HG03565 (cell line): ENCODE measurements around the gene C16orf78.
"Not testable (repeated sequence)": the region's sequence is repeated elsewhere in the genome, so short reads cannot be mapped to it uniquely, and the experiment has no call there.

ENCODE experiments used
- ATAC-seq: cut with Tn5 transposase; IDR thresholded peaks from one replicate; pipeline ENCODE4 v1.9.1; 2021; ENCODE audit warnings: mild to moderate bottlenecking, moderate library complexity; ENCODE audit not compliant: unreplicated experiment

C16orf78 gene

DNA sequence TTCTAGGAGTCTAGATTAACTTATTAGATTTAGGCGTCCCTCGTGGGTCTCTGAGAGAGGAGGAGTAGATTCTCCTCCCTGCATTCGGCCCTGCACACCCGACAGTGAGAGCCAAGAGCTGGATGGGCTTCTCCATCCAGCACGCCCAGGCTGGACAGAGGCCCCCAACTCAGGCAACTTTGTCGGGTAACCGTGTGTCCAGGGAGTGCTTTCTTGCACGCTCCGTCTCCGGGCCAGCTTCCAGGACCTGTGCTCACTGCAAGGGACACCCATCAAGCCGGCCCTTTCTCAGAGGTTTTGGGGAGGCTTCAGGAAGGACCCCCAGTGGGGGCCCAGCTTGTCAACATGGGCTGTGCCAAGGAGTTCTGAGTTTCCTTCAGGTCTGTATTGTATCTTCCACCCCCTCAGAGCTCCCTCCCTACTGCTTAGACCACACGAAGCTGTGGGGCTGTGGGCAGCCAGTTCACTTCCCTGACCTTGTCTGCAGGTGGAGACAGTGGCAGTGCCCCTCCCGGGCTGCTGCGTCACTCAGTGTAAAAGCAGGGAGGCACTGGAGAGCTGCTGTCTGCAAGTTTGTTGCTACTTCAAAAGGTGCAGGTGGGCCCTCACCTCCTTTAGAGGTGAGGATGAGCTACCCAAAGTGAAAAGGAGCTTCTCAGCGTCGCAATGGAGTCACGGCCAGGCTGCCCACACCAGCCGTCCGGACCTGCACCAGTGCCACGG, 24.0 kb upstream of the C16orf78 start:
- no peak for ATAC-seq

- ATAC-seq, result no peak
These were observed 23.1 kb upstream of the C16orf78 start for GRCh38 chr16:49350265-49351095.

DNA sequence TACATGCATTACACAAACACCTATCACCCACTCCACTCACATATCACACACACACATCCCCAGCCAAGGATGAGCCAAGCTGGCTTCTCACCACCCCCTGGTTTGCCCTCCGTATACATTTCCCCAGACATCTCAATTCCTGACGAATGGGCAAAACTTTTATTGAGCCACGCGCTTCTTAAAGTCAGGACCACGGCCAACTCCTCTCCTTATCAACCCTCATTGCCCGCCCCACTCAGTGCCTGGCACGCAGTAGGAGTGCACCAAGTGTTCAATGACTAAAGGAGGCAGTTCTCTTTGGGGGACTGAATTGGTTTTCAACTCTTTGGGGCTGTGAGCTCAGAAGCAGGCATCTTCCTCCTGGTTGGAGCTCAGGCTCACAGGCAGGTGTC, 22.5 kb upstream of the C16orf78 start:
- ATAC-seq, result no peak

- no peak for ATAC-seq
These were observed 20.7 kb upstream of the C16orf78 start for GRCh38 chr16:49352892-49353291.

GRCh38 chr16:49353680-49354079, 19.9 kb upstream of the C16orf78 start:
- no peak for ATAC-seq

DNA sequence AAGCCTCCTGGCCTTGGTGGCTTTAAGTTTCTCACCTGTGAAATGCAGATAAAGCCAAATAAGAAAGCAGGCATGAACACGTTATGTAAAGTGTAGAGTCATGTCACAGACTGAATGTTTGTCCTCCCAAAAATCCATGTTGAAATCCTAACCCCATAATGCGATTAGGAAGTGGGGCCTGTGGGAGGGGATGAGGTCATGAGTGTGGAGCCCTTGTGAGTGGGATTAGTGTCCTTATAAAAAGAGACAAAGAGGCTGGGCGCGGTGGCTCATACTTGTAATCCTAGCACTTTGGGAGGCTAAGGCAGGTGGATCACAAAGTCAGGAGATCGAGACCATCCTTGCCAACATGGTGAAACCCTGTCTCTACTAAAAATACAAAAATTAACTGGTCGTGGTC, 19.5 kb upstream of the C16orf78 start:
- ATAC-seq, result no peak

DNA sequence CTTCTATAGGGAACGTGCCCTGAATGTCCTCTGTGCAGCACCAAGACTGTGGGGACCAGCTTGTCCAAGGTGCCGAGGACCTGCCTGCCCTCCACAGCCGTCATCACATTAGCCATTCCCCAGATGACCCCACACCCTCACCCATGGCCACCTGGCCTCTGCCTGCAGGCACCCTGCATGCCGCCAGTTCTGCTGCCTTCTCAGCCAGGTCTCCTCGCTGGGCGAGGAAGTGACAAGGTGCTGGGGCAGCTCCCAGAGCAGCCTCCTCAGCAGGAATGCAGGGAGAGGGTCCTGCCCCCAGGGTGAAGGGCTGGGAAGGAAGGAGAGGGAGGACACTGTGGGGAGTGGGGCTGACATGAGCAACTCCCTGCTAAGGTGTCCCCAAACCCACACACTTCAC, 18.6 kb upstream of the C16orf78 start:
- ATAC-seq, result no peak

DNA sequence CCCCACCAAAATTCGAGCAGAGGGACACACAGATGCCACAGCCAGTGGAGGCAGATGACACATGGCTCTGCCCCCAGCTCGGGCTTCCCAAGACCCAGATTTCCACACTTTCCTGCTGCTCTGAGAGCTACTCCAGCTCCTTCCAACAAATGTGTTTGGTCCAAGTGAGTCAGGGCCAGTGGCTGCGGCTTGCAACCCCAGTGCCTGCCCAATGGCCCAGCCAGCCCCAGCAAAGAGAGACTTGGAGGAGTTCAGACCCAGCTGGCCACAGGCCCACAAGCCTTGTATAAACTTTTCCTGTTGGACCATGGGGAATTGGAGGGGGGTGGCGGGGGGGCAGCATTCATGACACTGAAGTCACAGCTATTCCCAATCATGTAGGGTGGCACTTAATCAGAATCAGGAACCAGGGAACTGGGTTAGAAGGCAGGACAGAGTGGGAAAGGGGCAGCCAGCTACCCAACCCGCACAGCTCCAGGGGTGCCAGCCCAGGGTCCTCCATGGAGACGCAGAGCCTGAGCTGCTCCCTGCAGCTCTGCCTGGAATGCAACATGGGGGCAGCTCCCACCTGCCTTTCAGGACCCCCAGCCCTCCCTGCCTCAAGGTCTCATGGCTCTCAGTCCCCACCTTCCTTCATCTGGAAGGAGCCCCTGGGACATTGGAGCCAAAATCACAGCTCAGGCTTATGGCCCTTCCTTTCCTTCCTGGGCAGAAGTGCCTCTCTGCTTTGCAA, 17.5 kb upstream of the C16orf78 start:
- ATAC-seq, result no peak

- ATAC-seq, result no peak
These were observed 16.7 kb upstream of the C16orf78 start for GRCh38 chr16:49356728-49357488.

GRCh38 chr16:49359591-49359990, 14.0 kb upstream of the C16orf78 start:
- no peak for ATAC-seq

- ATAC-seq, result not testable (repeated sequence)
These were observed 11.9 kb upstream of the C16orf78 start for GRCh38 chr16:49361731-49362130.

DNA sequence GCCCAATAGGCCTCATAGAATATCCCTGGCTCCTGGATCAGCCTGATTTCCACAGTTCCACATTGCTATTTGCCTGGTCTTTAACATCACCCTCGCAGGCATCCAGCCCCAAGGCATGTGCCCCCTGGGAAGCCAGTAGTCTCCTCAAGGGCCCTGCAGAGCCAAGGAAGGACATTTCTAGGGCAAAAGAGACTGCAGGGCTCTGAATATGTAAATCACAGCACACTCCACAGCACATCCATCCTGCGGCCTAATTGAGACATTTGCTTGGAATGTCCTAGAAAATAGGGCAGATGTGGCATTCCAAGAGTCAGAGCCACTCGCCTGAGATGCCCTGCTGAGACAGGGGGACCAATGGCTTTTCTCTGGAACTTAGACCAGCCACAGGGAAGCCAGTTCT, 11.4 kb upstream of the C16orf78 start:
- no peak for ATAC-seq

DNA sequence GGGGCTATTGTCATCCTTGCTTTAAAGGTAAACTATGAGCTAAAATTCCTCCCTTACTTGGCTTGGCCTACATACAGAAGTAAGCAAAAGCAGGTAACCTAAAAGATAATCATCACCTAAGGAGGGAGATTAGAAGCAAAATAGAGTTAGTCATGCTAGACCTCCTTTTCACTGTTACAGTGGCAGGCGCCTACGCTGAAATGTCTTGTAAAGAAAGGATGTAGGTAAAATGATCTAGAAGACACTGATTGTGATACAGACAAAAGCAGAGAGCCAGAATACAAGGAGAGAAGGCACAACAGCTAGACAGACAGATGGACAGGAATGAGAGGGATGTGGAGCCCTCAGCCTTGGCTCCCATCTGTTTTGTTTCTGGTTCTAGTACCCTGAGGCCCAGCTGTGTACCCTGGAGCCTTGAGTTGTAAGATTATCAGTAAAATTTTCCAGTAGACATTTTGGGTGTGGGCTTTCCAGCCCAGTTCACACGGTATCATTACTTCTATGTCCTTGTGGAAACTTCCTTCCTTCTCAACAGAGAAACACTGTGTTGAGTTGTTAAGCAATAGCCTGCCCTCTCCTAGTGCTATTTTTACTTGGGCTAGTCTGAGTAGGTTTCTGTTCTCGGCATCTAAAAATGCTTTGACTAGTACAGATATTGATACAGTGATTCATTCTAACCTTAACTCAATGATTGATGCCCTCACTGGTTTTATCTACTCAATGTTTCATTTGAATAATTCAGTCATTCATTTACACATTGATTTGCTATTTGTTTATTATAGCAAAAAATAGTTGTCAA, 7.7 kb upstream of the C16orf78 start:
- peak; percentile 88 for ATAC-seq

DNA sequence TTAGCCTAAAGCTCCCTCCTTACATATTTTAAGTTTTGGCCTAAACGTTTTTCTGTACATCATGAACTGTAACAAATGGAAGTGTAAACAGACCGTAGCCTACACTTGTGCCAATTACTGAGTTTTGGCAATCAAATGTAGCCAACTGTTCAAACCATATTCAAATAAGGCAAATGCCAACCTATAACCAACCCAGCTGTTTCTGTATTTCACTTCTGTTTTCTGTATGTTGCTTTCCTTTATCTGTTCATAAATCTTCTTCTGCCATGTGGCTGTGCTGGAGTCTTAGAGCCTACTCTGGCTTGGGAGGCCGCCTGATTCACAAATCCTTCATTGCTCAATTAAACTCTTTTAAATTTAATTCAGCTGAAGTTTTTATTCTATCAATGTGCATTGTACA, 6.9 kb upstream of the C16orf78 start:
- ATAC-seq, result peak; percentile 31

- no peak for ATAC-seq
These were observed 3.7 kb upstream of the C16orf78 start for GRCh38 chr16:49369651-49370611.

DNA sequence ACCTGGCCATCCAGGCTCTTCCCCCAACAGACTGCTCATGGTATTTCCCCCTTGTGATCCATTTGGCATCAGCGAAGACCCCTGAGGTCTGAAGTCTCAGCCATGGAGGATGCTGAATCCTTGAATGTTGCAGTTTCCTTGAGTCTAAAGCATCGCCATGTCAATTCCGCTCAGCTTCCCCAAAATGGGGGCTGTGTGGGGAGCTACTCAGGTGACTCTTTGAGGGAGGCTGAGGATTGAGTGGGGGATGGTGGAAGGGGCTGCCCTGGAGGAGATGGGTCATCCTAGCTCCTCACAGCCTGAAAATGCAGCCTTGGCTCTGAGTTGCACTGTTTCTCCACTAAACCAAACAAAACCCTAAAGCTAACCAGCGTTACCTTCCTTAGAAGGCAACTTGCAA, 2.6 kb downstream of the C16orf78 start:
- no peak for ATAC-seq

DNA sequence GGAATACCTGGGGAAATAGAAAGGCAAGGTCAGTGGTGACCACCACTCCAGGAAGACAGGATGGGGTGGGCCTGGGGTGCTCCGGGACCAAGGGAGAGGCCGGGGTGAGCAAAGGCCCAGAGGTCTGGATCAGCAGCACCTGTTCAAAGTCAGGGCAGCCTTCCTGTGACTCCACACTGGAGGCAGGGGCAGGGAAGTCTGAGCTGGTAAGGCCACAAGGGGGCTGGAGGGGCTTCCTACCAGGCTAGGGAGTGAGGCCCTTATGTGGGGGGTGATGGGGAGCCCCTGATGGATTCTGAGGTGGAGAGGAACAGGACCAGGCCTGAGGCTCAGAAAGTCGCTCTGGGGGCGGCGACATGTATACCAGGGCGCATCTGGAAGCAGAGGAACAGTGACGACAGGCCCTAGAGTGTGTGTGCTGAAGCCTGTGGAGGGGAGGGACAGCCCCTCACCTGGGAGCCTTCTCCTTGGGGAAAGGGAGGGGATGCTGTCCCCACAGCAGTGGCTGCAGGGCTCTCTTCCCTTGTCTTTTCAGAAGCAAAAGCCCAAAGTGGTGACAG, 3.7 kb downstream of the C16orf78 start:
- ATAC-seq, result no peak

DNA sequence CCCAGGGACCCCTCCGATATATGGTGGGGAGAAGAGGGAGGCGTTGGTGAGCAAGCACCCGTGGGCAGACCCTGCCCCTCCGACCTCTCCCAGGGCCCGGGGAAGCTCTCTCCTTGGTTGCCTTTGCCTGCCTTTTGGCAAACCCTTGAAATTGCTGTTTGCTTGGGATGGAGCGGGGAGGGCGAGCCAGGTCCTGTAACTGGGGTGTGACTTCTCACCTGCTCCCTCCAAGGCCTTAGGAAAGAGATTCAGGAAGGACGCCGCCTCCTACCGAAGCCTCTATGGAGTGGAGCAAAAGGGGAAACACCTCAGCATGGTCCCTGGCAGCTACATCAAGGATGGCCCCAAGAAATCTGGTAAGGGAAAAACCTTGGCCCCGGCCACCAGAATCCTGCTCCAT, 4.6 kb downstream of the C16orf78 start:
- ATAC-seq, result no peak

DNA sequence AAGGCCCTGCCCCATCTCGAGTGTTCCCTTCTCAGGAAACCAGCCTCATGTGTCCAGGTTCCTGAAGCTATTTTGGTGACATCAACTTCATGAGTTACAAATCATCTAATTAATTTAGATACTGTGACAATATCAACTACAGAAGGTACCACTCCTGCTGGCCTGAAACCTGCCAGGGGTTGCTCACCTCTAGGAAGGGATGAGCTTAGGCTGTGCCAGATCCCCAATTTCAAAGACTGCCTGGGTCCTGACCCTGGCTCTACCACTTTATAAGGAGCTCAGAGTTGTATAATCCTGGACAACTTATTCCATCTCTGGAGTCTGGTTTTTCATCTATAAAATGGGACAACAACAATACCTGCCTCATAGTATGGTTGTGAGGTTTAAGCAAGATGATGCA, 5.2 kb downstream of the C16orf78 start:
- no peak for ATAC-seq
